Activated naive CD8-positive, alpha-beta T cell treated with anti-CD3 and anti-CD28 coated beads, Interleukin-2, amount 50 U/mL, for 24 hours (primary cell): Measurements from ENCODE around the gene ZNF277.

ENCODE experiments used
- ATAC-seq: fragments of 150-1000 bp; cut with Tn5 transposase; one replicate; pipeline ENCODE4 v1.10.0; 2021
- DNase-seq: peaks from one replicate; pipeline ENCODE4 v3.0.0; 2021
- H3K27ac Mint-ChIP-seq: one replicate; pipeline ENCODE4 v1.8.0; 2021; ENCODE audit warnings: mild to moderate bottlenecking, mixed read lengths
- H3K27me3 Mint-ChIP-seq: one replicate; pipeline ENCODE4 v1.8.0; 2021; ENCODE audit warnings: mixed read lengths
- H3K36me3 Mint-ChIP-seq: one replicate; pipeline ENCODE4 v1.8.0; 2021; ENCODE audit warnings: low read depth, mixed read lengths
- H3K4me1 Mint-ChIP-seq: one replicate; pipeline ENCODE4 v1.8.0; 2021; ENCODE audit warnings: mixed read lengths
- H3K4me3 Mint-ChIP-seq: one replicate; pipeline ENCODE4 v1.8.0; 2021; ENCODE audit warnings: mild to moderate bottlenecking, moderate library complexity, mixed read lengths
- H3K9me3 Mint-ChIP-seq: one replicate; pipeline ENCODE4 v1.8.0; 2021; ENCODE audit warnings: mixed read lengths

ZNF277 gene

GRCh38 chr7:112338786-112339185 lies 132.3 kb downstream of the ZNF277 start:
- peaks cover 51% of the 10 kb centered on the region for H3K36me3 Mint-ChIP-seq
- DNase-seq, result no peak
- H3K27ac Mint-ChIP-seq, result no peak overlapping the region
- H3K9me3 Mint-ChIP-seq, result peaks cover 6% of the 10 kb centered on the region
- H3K4me3 Mint-ChIP-seq, result no peak overlapping the region
- no peaks in the 10 kb centered on the region for H3K27me3 Mint-ChIP-seq
- H3K4me1 Mint-ChIP-seq, result no peaks in the 10 kb centered on the region
- ATAC-seq, result no peak

GRCh38 chr7:112341464-112341863 lies 135.0 kb downstream of the ZNF277 start:
- ATAC-seq (no peak), DNase-seq (no peak)
- Mint-ChIP-seq H3K36me3 (peaks cover 49% of the 10 kb centered on the region), H3K4me3 (no peak overlapping the region), H3K27me3 (no peaks in the 10 kb centered on the region), H3K4me1 (no peaks in the 10 kb centered on the region), H3K9me3 (peaks cover 11% of the 10 kb centered on the region), H3K27ac (no peak overlapping the region)

DNA sequence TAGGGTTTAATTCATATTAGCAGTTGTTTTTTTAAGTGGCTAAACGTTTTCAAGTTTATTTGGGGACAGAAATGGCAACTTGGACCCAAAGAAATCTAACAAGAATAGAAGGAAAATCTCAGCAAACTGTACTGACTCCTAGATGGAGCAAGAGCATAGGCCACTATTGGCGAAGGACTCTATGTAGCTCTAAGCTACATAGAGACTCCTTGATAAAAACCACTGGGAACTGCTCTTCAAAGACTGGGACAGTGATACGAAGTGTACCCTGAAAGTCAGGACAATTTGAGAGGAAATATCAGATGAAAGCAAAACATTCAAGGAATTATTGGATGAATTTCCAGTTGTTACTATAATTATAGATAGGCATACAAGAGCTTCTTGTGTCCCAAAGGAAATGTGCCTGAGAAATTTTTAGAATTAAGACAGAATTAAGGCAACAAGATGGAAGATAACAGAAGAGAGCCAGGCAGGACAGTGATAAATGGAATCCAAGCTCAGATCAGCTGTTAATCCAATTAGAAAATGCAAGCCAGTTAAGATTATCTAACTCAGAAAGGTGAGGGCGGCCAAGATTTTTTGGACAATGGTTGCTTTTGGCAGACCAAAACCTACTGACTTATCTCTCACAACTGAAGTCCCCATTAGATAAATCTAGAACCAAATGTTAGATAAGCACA lies 140.0 kb downstream of the ZNF277 start:
- H3K27me3 Mint-ChIP-seq, result no peaks in the 10 kb centered on the region
- peaks cover 30% of the 10 kb centered on the region for H3K36me3 Mint-ChIP-seq
- peaks cover 36% of the 10 kb centered on the region for H3K9me3 Mint-ChIP-seq
- ATAC-seq (no peak), DNase-seq (no peak)
- no peak overlapping the region for H3K27ac Mint-ChIP-seq
- H3K4me1 Mint-ChIP-seq, result no peaks in the 10 kb centered on the region
- no peak overlapping the region for H3K4me3 Mint-ChIP-seq

- ATAC-seq (no peak), DNase-seq (no peak)
- H3K4me3 Mint-ChIP-seq, result no peak overlapping the region
- H3K4me1 Mint-ChIP-seq, result no peaks in the 10 kb centered on the region
- no peaks in the 10 kb centered on the region for H3K27me3 Mint-ChIP-seq
- H3K9me3 Mint-ChIP-seq, result peaks cover 36% of the 10 kb centered on the region
- H3K36me3 Mint-ChIP-seq, result peaks cover 27% of the 10 kb centered on the region
- H3K27ac Mint-ChIP-seq, result no peak overlapping the region
These were observed 140.6 kb downstream of the ZNF277 start for GRCh38 chr7:112347088-112347487.

- H3K27ac Mint-ChIP-seq, result no peak overlapping the region
- peaks cover 5% of the 10 kb centered on the region for H3K36me3 Mint-ChIP-seq
- H3K27me3 Mint-ChIP-seq, result peaks cover 2% of the 10 kb centered on the region
- H3K4me3 Mint-ChIP-seq, result no peak overlapping the region
- peaks cover 39% of the 10 kb centered on the region for H3K9me3 Mint-ChIP-seq
- ATAC-seq (no peak), DNase-seq (no peak)
- H3K4me1 Mint-ChIP-seq, result no peaks in the 10 kb centered on the region
These were observed 144.1 kb downstream of the ZNF277 start for GRCh38 chr7:112350585-112350984.

DNA sequence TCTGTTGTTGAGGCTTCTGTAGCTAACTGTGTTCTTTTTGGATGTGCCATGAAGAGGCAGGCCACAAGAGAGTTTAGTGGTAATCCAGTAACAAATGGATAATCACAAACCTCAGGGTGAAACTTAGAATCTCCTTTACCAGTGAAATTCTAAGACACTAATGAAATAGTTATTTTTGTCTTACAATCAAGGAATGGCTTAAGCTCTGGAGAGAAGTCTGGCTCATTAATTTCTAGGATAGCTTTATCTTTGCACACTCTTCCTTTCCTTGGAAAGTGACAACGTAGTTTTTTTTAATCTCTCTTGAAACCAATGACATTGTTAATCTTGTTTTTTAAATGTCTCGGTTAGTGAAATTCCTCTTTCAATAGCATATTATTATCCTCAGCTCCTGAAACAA lies 150.1 kb downstream of the ZNF277 start:
- Mint-ChIP-seq H3K4me1 (no peaks in the 10 kb centered on the region), H3K4me3 (no peak overlapping the region), H3K27me3 (peaks cover 2% of the 10 kb centered on the region), H3K9me3 (peaks cover 9% of the 10 kb centered on the region), H3K36me3 (no peaks in the 10 kb centered on the region), H3K27ac (no peak overlapping the region)
- DNase-seq, result no peak
- no peak for ATAC-seq

DNA sequence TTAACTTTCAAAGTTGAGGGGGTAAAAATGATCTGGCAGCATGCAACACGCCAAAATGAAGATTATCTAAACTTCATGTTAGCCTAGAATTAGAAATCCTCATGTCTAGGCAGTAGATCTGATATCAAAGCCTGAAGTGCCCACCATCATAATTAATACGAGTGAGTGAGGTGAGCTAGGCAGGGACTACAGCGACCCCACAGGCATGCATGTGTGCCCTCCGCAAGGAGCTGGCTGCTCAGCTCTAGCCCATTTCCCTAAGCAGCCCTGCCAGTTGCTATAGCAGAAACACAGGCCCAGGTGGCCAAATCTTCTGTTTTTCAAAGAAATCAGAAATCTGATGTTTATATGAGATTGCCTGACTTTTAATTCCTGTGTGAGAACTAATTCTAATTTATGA lies 150.6 kb downstream of the ZNF277 start:
- no peaks in the 10 kb centered on the region for H3K36me3 Mint-ChIP-seq
- H3K4me3 Mint-ChIP-seq, result no peak overlapping the region
- no peaks in the 10 kb centered on the region for H3K4me1 Mint-ChIP-seq
- no peak for ATAC-seq
- H3K9me3 Mint-ChIP-seq, result peaks cover 9% of the 10 kb centered on the region
- no peak overlapping the region for H3K27ac Mint-ChIP-seq
- DNase-seq, result no peak
- peaks cover 3% of the 10 kb centered on the region for H3K27me3 Mint-ChIP-seq

DNA sequence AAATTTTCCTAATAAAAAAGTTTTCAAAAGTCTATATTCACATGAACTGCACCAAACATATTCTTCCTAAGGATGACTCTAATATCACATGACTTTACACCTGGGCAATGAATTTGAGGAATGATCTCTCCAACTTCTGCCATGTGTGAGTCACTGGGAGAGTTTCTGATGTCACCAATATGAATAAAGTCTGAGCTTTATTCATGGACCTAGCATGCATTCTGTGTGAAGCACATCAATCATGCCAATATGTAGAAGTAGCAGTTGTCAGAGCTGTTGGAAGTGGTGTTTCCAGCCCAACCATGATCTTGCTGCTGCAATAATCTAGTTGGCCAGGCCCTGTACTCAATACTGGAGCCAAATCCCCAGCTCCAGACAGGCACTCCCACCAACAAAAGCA lies 152.0 kb downstream of the ZNF277 start:
- H3K36me3 Mint-ChIP-seq, result no peaks in the 10 kb centered on the region
- H3K4me1 Mint-ChIP-seq, result no peaks in the 10 kb centered on the region
- H3K9me3 Mint-ChIP-seq, result no peaks in the 10 kb centered on the region
- ATAC-seq (no peak), DNase-seq (no peak)
- no peak overlapping the region for H3K4me3 Mint-ChIP-seq
- H3K27me3 Mint-ChIP-seq, result peaks cover 2% of the 10 kb centered on the region
- H3K27ac Mint-ChIP-seq, result no peak overlapping the region

GRCh38 chr7:112359086-112359485 lies 152.6 kb downstream of the ZNF277 start:
- no peak for DNase-seq
- Mint-ChIP-seq H3K36me3 (no peaks in the 10 kb centered on the region), H3K27me3 (peaks cover 2% of the 10 kb centered on the region)

GRCh38 chr7:112360681-112361080 lies 154.2 kb downstream of the ZNF277 start:
- DNase-seq, result no peak
- ATAC-seq, result no peak
- Mint-ChIP-seq H3K4me1 (no peaks in the 10 kb centered on the region), H3K9me3 (no peaks in the 10 kb centered on the region), H3K27me3 (peaks cover 2% of the 10 kb centered on the region), H3K27ac (no peak overlapping the region), H3K4me3 (no peak overlapping the region), H3K36me3 (no peaks in the 10 kb centered on the region)

More at GRCh38 chr7:112359086-112359485, 152.6 kb downstream of the ZNF277 start:
- no peak for ATAC-seq
- Mint-ChIP-seq H3K9me3 (no peaks in the 10 kb centered on the region), H3K4me1 (no peaks in the 10 kb centered on the region), H3K4me3 (no peak overlapping the region), H3K27ac (no peak overlapping the region)

DNA sequence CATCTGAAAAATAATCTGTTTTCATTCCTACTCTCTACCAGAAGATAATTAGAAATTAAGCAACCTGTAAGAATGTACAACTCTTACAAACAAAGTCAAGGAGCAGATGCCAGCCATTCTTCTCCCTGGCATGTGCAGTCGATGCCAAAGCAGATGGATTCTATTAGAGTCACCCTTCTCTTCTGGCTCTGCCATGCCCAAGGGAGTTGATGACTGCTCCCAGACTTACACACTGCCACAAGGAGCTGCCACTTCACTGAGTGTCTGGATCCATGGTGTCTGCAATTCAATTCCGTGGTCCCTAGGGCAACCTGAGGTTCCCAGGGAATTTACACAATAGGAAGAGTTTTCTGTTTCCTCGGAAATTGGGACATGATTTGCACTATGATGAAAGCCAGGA lies 154.7 kb downstream of the ZNF277 start:
- Mint-ChIP-seq H3K4me1 (no peaks in the 10 kb centered on the region), H3K9me3 (no peaks in the 10 kb centered on the region), H3K27me3 (peaks cover 2% of the 10 kb centered on the region), H3K27ac (no peak overlapping the region), H3K4me3 (no peak overlapping the region), H3K36me3 (no peaks in the 10 kb centered on the region)
- ATAC-seq (no peak), DNase-seq (no peak)

DNA sequence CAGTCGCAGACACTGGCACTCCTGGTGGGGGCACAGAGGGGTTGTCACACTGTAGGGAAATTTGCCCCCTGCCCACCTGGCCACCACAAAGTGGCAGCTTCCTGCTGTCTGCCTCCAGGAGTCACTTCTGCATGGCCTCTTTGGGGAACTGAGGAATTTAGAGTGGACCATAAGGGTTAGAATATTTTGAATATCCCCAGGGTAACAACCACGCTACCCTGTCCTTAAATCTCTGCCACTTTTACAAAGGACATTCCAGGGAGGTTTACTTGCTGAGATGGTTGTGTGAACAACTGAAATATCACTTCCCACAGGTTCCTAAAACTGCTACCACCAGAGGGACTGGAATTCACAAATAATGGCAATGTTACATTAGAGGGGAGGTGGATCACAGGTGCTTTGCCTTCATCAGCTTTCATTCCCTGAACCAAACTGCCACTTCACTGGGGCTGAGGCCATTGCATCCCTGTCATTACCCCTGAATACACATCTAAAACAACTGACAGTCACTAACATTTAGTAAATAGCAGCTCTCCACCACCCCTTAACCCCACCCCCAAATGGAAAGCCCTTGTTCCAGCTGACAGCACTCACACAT lies 155.7 kb downstream of the ZNF277 start:
- H3K27me3 Mint-ChIP-seq, result peaks cover 2% of the 10 kb centered on the region
- no peaks in the 10 kb centered on the region for H3K36me3 Mint-ChIP-seq
- no peak for ATAC-seq
- H3K9me3 Mint-ChIP-seq, result no peaks in the 10 kb centered on the region
- no peak for DNase-seq
- H3K4me1 Mint-ChIP-seq, result no peaks in the 10 kb centered on the region
- H3K4me3 Mint-ChIP-seq, result no peak overlapping the region
- H3K27ac Mint-ChIP-seq, result no peak overlapping the region

GRCh38 chr7:112362731-112363131 lies 156.2 kb downstream of the ZNF277 start:
- Mint-ChIP-seq H3K4me3 (no peak overlapping the region), H3K4me1 (no peaks in the 10 kb centered on the region), H3K9me3 (no peaks in the 10 kb centered on the region), H3K27me3 (peaks cover 2% of the 10 kb centered on the region), H3K27ac (no peak overlapping the region), H3K36me3 (no peaks in the 10 kb centered on the region)
- ATAC-seq (no peak), DNase-seq (no peak)

DNA sequence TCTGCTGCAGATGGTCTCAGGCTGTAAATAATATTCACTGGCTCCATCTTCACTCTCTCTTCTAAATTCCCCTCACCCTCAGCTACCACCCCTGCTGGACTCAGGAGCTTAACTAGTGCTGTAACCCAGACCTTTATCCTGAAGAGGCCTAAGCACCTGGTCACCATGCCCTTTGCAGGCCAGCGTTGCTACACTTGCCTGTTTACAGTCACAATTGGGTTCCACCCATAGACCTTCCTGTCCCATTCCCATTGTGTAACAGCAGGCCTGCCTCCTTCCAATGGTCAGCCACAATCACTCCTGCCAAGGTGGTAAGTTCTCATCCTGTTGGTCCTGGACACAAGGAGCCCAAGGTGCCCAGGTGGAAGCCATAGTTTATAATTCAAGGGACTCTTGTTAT lies 157.9 kb downstream of the ZNF277 start:
- H3K36me3 Mint-ChIP-seq, result no peaks in the 10 kb centered on the region
- peaks cover 2% of the 10 kb centered on the region for H3K27me3 Mint-ChIP-seq
- no peaks in the 10 kb centered on the region for H3K4me1 Mint-ChIP-seq
- no peak overlapping the region for H3K4me3 Mint-ChIP-seq
- ATAC-seq, result no peak
- DNase-seq, result no peak
- no peaks in the 10 kb centered on the region for H3K9me3 Mint-ChIP-seq
- no peak overlapping the region for H3K27ac Mint-ChIP-seq

DNA sequence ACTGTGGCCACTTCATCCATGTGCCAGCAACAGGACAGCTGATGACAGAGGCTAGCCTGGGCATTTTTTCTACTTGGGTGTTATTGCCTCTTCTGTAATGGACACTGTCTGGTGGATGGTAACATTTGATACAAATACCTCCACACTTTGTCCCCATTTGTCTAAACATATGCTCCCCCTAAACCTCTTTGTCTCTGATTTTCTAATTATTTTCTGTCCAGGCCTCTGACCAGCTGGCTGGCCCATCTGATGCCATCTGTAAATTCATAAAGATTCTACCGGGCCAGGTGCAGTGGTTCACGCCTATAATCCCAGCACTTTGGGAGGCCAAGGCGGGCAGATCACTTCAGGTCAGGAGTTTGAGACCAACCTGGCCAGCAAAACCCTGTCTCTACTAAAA lies 159.1 kb downstream of the ZNF277 start:
- no peak for DNase-seq
- H3K4me1 Mint-ChIP-seq, result no peaks in the 10 kb centered on the region
- ATAC-seq, result no peak
- H3K36me3 Mint-ChIP-seq, result no peaks in the 10 kb centered on the region
- peaks cover 2% of the 10 kb centered on the region for H3K27me3 Mint-ChIP-seq
- H3K27ac Mint-ChIP-seq, result no peak overlapping the region
- no peaks in the 10 kb centered on the region for H3K9me3 Mint-ChIP-seq
- no peak overlapping the region for H3K4me3 Mint-ChIP-seq

- Mint-ChIP-seq H3K4me1 (no peaks in the 10 kb centered on the region), H3K27me3 (peaks cover under 1% of the 10 kb centered on the region), H3K36me3 (no peaks in the 10 kb centered on the region), H3K9me3 (no peaks in the 10 kb centered on the region), H3K27ac (no peak overlapping the region), H3K4me3 (no peak overlapping the region)
- DNase-seq (no peak), ATAC-seq (no peak)
These were observed 160.4 kb downstream of the ZNF277 start for GRCh38 chr7:112366886-112367285.
